CD14-positive monocyte (primary cell): Measurements from ENCODE around the gene OR1F1. TPM values are rescaled to one million over a fixed set of nuclear protein-coding genes. Genes with fewer than 3 reads are reported as not detected.

Experiments used
- DNase-seq, 3 donors: peaks; one replicate each; pipeline ENCODE4 v3.0.0-alpha.2; 2011 to 2022
- H2AFZ ChIP-seq: 2 replicates; pipeline ENCODE4 v1.6.0; 2012; ENCODE audit warnings: mild to moderate bottlenecking, low read depth, low read length, inconsistent platforms; ENCODE audit not compliant: insufficient read depth, poor library complexity, severe bottlenecking
- H3K27ac ChIP-seq, 2 donors: 1 replicate in 1 of 2; 2 replicates in 1 of 2; pipeline ENCODE4 v1.5.1; 2012 to 2013; ENCODE audit warnings: low read length in 2 of 2, control low read depth in 1 of 2, inconsistent platforms in 1 of 2, low read depth in 1 of 2, mild to moderate bottlenecking in 1 of 2
- H3K27me3 ChIP-seq, 2 donors: one replicate each; pipeline versions ENCODE4 v1.6.0 to v1.6.1; 2011 to 2013; ENCODE audit warnings: low read length in 2 of 2; ENCODE audit not compliant: control insufficient read depth in 2 of 2, insufficient read depth in 2 of 2
- H3K36me3 ChIP-seq, 2 donors: replicated peaks in 1 of 2; 1 replicate in 1 of 2; 2 replicates in 1 of 2; pipeline versions ENCODE4 v1.5.1 to v1.6.1; 2012 to 2013; ENCODE audit warnings: low read length in 2 of 2, control low read depth in 1 of 2, inconsistent platforms in 1 of 2, mild to moderate bottlenecking in 1 of 2; ENCODE audit not compliant: insufficient read depth in 2 of 2, control insufficient read depth in 1 of 2
- H3K4me1 ChIP-seq, 2 donors: 1 replicate in 1 of 2; 2 replicates in 1 of 2; pipeline versions ENCODE4 v1.5.1 to v1.6.1; 2012 to 2013; ENCODE audit warnings: low read length in 2 of 2, control low read depth in 1 of 2, inconsistent platforms in 1 of 2, mild to moderate bottlenecking in 1 of 2, moderate library complexity in 1 of 2; ENCODE audit not compliant: insufficient read depth in 2 of 2, control insufficient read depth in 1 of 2
- H3K4me2 ChIP-seq: replicated peaks from 2 replicates; pipeline ENCODE3; 2012; ENCODE audit warnings: low read length, moderate library complexity, mild to moderate bottlenecking; ENCODE audit not compliant: poor library complexity, severe bottlenecking; ENCODE audit errors: extremely low read depth
- H3K4me3 ChIP-seq, 3 experiments: fragments of 200-600 bp in 1 of 3; sonication (generic) in 1 of 3; replicated peaks in 1 of 3; 1 replicate in 2 of 3; 2 replicates in 1 of 3; pipeline ENCODE4 v1.5.1; 2011 to 2013; ENCODE audit warnings: low read length in 3 of 3, mild to moderate bottlenecking in 3 of 3, control low read depth in 2 of 3, low read depth in 2 of 3, inconsistent platforms in 1 of 3, moderate library complexity in 1 of 3
- H3K79me2 ChIP-seq: 2 replicates; pipeline ENCODE4 v1.6.0; 2012; ENCODE audit warnings: mild to moderate bottlenecking, control low read depth, inconsistent platforms, low read length, moderate library complexity; ENCODE audit not compliant: insufficient read depth
- H3K9ac ChIP-seq: 2 replicates; pipeline ENCODE4 v1.6.0; 2017; ENCODE audit warnings: low read length, mild to moderate bottlenecking; ENCODE audit not compliant: insufficient read depth, poor library complexity, severe bottlenecking
- H3K9me3 ChIP-seq, 2 donors: replicated peaks in 1 of 2; 1 replicate in 1 of 2; 2 replicates in 1 of 2; pipeline versions ENCODE4 v1.5.1 to v1.6.1; 2012 to 2013; ENCODE audit warnings: low read length in 2 of 2, control low read depth in 1 of 2; ENCODE audit not compliant: control insufficient read depth in 1 of 2, insufficient read depth in 1 of 2
- H4K20me1 ChIP-seq: 2 replicates; pipeline ENCODE4 v1.6.0; 2012; ENCODE audit warnings: mild to moderate bottlenecking, low read length, control low read depth, moderate library complexity; ENCODE audit not compliant: insufficient read depth
- H3K27ac Mint-ChIP-seq, 7 donors: one replicate each; pipeline ENCODE4 v1.8.0; 2020; ENCODE audit warnings: mild to moderate bottlenecking in 7 of 7, mixed read lengths in 7 of 7, moderate library complexity in 6 of 7, inconsistent platforms in 2 of 7
- H3K27me3 Mint-ChIP-seq, 3 donors: one replicate each; pipeline ENCODE4 v1.8.0; 2021 to 2022; ENCODE audit warnings: low read depth in 3 of 3, mild to moderate bottlenecking in 3 of 3, mixed read lengths in 3 of 3, moderate library complexity in 3 of 3, inconsistent platforms in 1 of 3
- H3K36me3 Mint-ChIP-seq, 2 donors: one replicate each; pipeline ENCODE4 v1.8.0; 2020; ENCODE audit warnings: mixed read lengths in 2 of 2, inconsistent platforms in 1 of 2, mild to moderate bottlenecking in 1 of 2
- H3K4me1 Mint-ChIP-seq: one replicate; pipeline ENCODE4 v1.8.0; 2020; ENCODE audit warnings: mild to moderate bottlenecking, mixed read lengths
- H3K4me3 Mint-ChIP-seq, 2 donors: one replicate each; pipeline ENCODE4 v1.8.0; 2020; ENCODE audit warnings: mild to moderate bottlenecking in 2 of 2, mixed read lengths in 2 of 2, moderate library complexity in 1 of 2
- H3K9me3 Mint-ChIP-seq, 7 donors: one replicate each; pipeline ENCODE4 v1.8.0; 2020 to 2022; ENCODE audit warnings: mixed read lengths in 7 of 7, mild to moderate bottlenecking in 6 of 7, moderate library complexity in 6 of 7, inconsistent platforms in 2 of 7
- WGBS: methylation state at CpG from one replicate; pipeline ENCODE4 v1.1.5; 2013; ENCODE audit warnings: missing lambda C conversion rate; ENCODE audit not compliant: insufficient coverage; 5-methylcytosine and 5-hydroxymethylcytosine counted together
- intact Hi-C, 2 donors: fragments of 100-400 bp; cut with micrococcal nuclease; formaldehyde crosslinking; loops; one replicate each; pipeline versions ENCODE4 v1.15.0 to v1.15.1; 2023
- polyA plus RNA-seq, 3 donors: library from polyadenylated mRNA; depleted of rRNA in 1 of 3; unstranded in 2 of 3; stranded (reverse) in 1 of 3; fragments of 300-500 nt in 2 of 3; fragments of >200 nt in 1 of 3; fragmentation: Illumina TruSeq in 2 of 3; gene quantifications; 1 replicate in 2 of 3; 2 replicates in 1 of 3; pipeline ENCODE4 v1.2.3, GENCODE V29; 2012 to 2021
- TF ChIP-seq, protein P1 (sequence below): fragments of 200-600 bp; IDR thresholded peaks from one replicate; pipeline ENCODE4 v1.8.0; 2022; ENCODE audit warnings: antibody characterized with exemption, mild to moderate bottlenecking

OR1F1 gene
- polyA plus RNA-seq, 3 donors: not detected

DNA sequence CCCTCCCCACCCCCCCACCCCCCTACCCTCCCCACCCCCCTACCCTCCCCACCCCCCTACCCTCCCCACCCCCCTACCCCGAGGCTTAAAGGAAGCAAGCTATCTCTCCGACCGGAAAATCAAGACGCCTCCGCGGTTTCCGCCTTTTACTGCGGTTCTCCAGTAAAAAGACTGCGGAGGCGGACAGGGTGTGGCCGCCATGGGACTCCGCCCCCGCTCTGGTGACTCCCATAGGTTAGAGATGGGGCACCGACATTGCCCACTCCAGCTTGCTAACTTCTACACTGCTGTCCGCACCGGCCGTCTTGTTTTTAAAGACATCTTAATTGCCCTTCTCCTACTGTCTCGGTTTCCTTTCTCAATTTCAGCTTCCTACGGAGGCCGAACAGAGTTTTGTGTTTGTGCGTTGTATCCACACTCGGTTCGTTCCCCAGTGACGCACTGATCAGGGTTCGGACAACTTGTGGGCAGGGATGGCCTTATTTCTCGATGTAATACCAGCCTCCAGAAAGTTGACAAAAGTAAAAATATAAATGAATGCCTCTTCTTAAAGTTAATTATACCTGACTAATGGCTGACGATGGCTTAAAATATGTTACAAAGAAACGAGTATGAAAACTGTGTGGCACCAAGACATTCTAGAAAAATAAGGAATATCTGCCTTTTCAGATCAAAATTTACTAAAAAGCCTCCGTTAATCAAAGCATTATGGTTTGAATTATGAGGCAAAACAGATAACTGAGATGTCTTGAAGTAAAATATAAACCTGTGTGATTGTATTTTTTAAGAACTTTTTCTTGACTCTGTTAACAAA is 48.1 kb downstream of the OR1F1 start:
- DNase-seq: peak; percentile 37 to 82 (median 57)
- no peak overlapping the region for H2AFZ ChIP-seq
- 60% methylated on average over 21 of the region's 29 CpGs for WGBS
- H3K36me3 Mint-ChIP-seq: peaks cover 34 to 43% of the 10 kb centered on the region in 2 donors
- TF ChIP-seq, protein P1, sequence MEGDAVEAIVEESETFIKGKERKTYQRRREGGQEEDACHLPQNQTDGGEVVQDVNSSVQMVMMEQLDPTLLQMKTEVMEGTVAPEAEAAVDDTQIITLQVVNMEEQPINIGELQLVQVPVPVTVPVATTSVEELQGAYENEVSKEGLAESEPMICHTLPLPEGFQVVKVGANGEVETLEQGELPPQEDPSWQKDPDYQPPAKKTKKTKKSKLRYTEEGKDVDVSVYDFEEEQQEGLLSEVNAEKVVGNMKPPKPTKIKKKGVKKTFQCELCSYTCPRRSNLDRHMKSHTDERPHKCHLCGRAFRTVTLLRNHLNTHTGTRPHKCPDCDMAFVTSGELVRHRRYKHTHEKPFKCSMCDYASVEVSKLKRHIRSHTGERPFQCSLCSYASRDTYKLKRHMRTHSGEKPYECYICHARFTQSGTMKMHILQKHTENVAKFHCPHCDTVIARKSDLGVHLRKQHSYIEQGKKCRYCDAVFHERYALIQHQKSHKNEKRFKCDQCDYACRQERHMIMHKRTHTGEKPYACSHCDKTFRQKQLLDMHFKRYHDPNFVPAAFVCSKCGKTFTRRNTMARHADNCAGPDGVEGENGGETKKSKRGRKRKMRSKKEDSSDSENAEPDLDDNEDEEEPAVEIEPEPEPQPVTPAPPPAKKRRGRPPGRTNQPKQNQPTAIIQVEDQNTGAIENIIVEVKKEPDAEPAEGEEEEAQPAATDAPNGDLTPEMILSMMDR: no peak
- H3K27me3 Mint-ChIP-seq: peaks cover 0 to 2% (median 1%) of the 10 kb centered on the region in 3 donors
- peaks cover 4 to 7% of the 10 kb centered on the region in 2 donors for H3K9me3 ChIP-seq
- peaks cover 12 to 13% of the 10 kb centered on the region in 2 donors for H3K4me1 ChIP-seq
- peaks cover 19% of the 10 kb centered on the region for H3K4me1 Mint-ChIP-seq
- intact Hi-C loops: loop anchor here (2.0 kb wide), 2 partner anchors 23 to 47 kb away; partner anchors contain the start of gene ZNF263 (in 2 of the 2)
- peaks cover 17% of the 10 kb centered on the region for H3K79me2 ChIP-seq
- H4K20me1 ChIP-seq: peaks cover 44% of the 10 kb centered on the region
- no peak overlapping the region for H3K4me2 ChIP-seq
- peak overlapping the region in 1 of 2 donors; percentile 43 for H3K4me3 Mint-ChIP-seq
- H3K27ac Mint-ChIP-seq: peak overlapping the region; percentile 26 to 88 (median 79)
- peak overlapping the region in 1 of 2 donors; percentile 53 for H3K27ac ChIP-seq
- H3K9ac ChIP-seq: no peak overlapping the region
- peaks cover 27 to 34% of the 10 kb centered on the region in 2 donors for H3K36me3 ChIP-seq
- no peak overlapping the region for H3K4me3 ChIP-seq
- no peaks in the 10 kb centered on the region for H3K27me3 ChIP-seq
- H3K9me3 Mint-ChIP-seq: peaks cover 4 to 11% (median 8%) of the 10 kb centered on the region in 7 donors

DNA sequence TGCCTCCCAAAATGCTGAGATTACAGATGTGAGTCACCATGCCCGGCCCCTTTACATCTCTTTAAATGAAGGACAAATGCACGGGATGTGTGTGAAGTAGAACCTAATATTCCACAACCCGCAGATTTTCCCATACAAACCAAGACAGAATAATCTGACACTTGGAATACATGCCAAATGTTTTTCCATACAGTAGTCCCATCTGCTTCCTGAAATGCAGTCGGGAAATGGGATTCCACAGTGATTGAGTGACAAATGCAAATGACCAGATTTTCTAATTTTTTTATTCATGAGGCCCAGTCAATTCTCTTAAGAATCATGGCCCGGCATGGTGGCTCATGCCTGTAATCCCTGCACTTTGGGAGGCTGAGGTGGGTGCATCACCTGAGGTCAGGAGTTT is 53.8 kb downstream of the OR1F1 start:
- Histone ChIP-seq H4K20me1 (peaks cover 97% of the 10 kb centered on the region), H3K36me3 (peaks cover 61 to 70% of the 10 kb centered on the region in 2 donors), H3K9ac (no peak overlapping the region), H2AFZ (no peak overlapping the region), H3K4me2 (no peak overlapping the region), H3K4me3 (no peak overlapping the region), H3K27me3 (no peaks in the 10 kb centered on the region), H3K79me2 (peaks cover 55% of the 10 kb centered on the region), H3K9me3 (no peaks in the 10 kb centered on the region), H3K4me1 (peaks cover 21 to 24% of the 10 kb centered on the region in 2 donors), H3K27ac (no peak overlapping the region)
- WGBS: 50% methylated on average over 2 of the region's 5 CpGs
- no peak for DNase-seq
- Mint-ChIP-seq H3K27ac (no peak overlapping the region), H3K9me3 (peaks cover 0 to 5% (median 2%) of the 10 kb centered on the region in 7 donors), H3K4me1 (peaks cover 35% of the 10 kb centered on the region), H3K36me3 (peaks cover 63 to 73% of the 10 kb centered on the region in 2 donors), H3K4me3 (no peak overlapping the region), H3K27me3 (peaks cover 2 to 8% (median 3%) of the 10 kb centered on the region in 3 donors)
- intact Hi-C loops: no loop called here
- TF ChIP-seq, protein P1: no peak
